Glomerular visceral epithelial cell (primary cell): ENCODE results near the gene VPS8.

Source experiments
- DNase-seq: peaks from one replicate; pipeline ENCODE4 v3.0.0-alpha.2; 2016; ENCODE audit errors: extremely low spot score

Gene VPS8

DNA sequence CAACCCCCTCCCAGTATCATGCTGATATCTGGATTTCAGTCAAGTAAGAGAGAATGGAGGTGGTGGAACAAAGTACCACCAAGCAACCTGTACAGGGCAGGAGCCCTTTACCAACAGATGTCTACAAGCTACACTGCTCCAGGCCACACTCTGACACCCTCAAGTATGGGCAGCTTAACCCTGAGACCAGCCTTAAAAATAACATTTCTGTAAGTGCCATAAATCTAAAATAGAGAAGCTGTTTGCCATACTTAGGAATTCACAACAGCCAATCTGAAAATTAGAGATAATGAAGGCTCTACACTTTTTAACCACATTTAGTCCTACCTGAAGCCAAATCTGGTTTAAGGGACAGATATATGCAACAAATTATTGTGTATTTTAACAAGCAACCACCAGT lies 281.1 kb downstream of the VPS8 start:
- DNase-seq: no peak

DNA sequence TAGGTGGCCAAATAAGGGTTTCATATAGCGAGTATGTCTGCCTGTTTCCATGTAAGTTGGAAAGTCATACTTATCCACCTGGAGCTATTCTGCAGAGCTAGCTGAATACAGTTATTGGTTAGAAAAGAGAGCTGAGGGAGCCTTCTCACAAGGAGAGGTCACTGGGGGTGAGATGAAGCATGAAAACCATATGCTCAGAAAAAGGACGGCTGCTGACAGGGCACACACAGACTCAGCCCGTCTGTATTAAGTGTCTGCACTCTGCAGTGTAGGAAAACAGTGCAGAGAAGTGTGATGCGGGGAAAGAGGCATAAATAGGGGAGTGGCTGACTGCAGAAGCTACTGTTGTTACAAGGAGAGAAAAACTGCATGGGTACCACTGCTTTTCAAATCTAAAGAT lies 282.7 kb downstream of the VPS8 start:
- no peak for DNase-seq
